Stimulated activated effector memory CD8-positive, alpha-beta T cell treated with anti-CD3 and anti-CD28 coated beads, Interleukin-12 subunit alpha, Interleukin-12 subunit beta, amount 100 ng/mL, for 72 hours (primary cell): Measurements from ENCODE around the gene NTSR1.
A peak's percentile ranks its signal among the peaks of the same experiment; 100 is the strongest.
"Not testable (repeated sequence)": the region's sequence is repeated elsewhere in the genome, so short reads cannot be mapped to it uniquely, and the experiment has no call there.

Experiments used
- ATAC-seq: fragments of 150-1000 bp; cut with Tn5 transposase; 2 replicates; pipeline ENCODE4 v1.10.0; 2021
- DNase-seq, 2 donors: peaks; one replicate each; pipeline ENCODE4 v3.0.0; 2021 to 2022; ENCODE audit warnings: low spot score in 2 of 2
- H3K27ac Mint-ChIP-seq: one replicate; pipeline ENCODE4 v1.8.0; 2022; ENCODE audit warnings: mild to moderate bottlenecking, mixed read lengths
- H3K36me3 Mint-ChIP-seq: one replicate; pipeline ENCODE4 v1.8.0; 2022; ENCODE audit warnings: mild to moderate bottlenecking, mixed read lengths
- H3K4me1 Mint-ChIP-seq: one replicate; pipeline ENCODE4 v1.8.0; 2022; ENCODE audit warnings: mixed read lengths
- H3K4me3 Mint-ChIP-seq: one replicate; pipeline ENCODE4 v1.8.0; 2022; ENCODE audit warnings: mild to moderate bottlenecking, mixed read lengths
- H3K9me3 Mint-ChIP-seq: one replicate; pipeline ENCODE4 v1.8.0; 2022; ENCODE audit warnings: mixed read lengths

NTSR1 gene

GRCh38 chr20:62668441-62669027 lies 40.1 kb upstream of the NTSR1 start:
- DNase-seq, result no peak
- Mint-ChIP-seq H3K9me3 (no peaks in the 10 kb centered on the region), H3K4me3 (no peak overlapping the region), H3K36me3 (peaks cover 46% of the 10 kb centered on the region), H3K4me1 (no peaks in the 10 kb centered on the region), H3K27ac (no peak overlapping the region)
- ATAC-seq, result no peak

GRCh38 chr20:62669249-62669648 lies 39.4 kb upstream of the NTSR1 start:
- no peak overlapping the region for H3K4me3 Mint-ChIP-seq
- H3K36me3 Mint-ChIP-seq, result peaks cover 54% of the 10 kb centered on the region
- H3K9me3 Mint-ChIP-seq, result no peaks in the 10 kb centered on the region
- H3K27ac Mint-ChIP-seq, result peak overlapping the region; percentile 9
- ATAC-seq (no peak), DNase-seq (no peak)
- H3K4me1 Mint-ChIP-seq, result peaks cover 4% of the 10 kb centered on the region

- H3K27ac Mint-ChIP-seq, result peak overlapping the region; percentile 9
These were observed 38.5 kb upstream of the NTSR1 start for GRCh38 chr20:62670156-62670555.

GRCh38 chr20:62670998-62671397 lies 37.6 kb upstream of the NTSR1 start:
- Mint-ChIP-seq H3K9me3 (no peaks in the 10 kb centered on the region), H3K27ac (no peak overlapping the region), H3K36me3 (peaks cover 54% of the 10 kb centered on the region), H3K4me1 (peaks cover 6% of the 10 kb centered on the region), H3K4me3 (no peak overlapping the region)
- no peak for DNase-seq
- no peak for ATAC-seq

More at GRCh38 chr20:62670156-62670555, 38.5 kb upstream of the NTSR1 start:
- Mint-ChIP-seq H3K4me3 (no peak overlapping the region), H3K4me1 (peaks cover 6% of the 10 kb centered on the region), H3K36me3 (peaks cover 54% of the 10 kb centered on the region), H3K9me3 (no peaks in the 10 kb centered on the region)
- no peak for DNase-seq
- no peak for ATAC-seq

GRCh38 chr20:62671765-62672164 lies 36.9 kb upstream of the NTSR1 start:
- Mint-ChIP-seq H3K4me3 (no peak overlapping the region), H3K27ac (peak overlapping the region; percentile 67), H3K36me3 (peaks cover 54% of the 10 kb centered on the region), H3K4me1 (peaks cover 6% of the 10 kb centered on the region), H3K9me3 (no peaks in the 10 kb centered on the region)
- no peak for DNase-seq
- no peak for ATAC-seq

GRCh38 chr20:62674370-62674769 lies 34.3 kb upstream of the NTSR1 start:
- Mint-ChIP-seq H3K4me3 (no peak overlapping the region), H3K27ac (peak overlapping the region; percentile 75), H3K36me3 (peaks cover 39% of the 10 kb centered on the region), H3K9me3 (no peaks in the 10 kb centered on the region), H3K4me1 (peaks cover 12% of the 10 kb centered on the region)
- no peak for DNase-seq
- no peak for ATAC-seq

GRCh38 chr20:62675156-62675876 lies 33.3 kb upstream of the NTSR1 start:
- peaks cover 31% of the 10 kb centered on the region for H3K36me3 Mint-ChIP-seq
- no peak overlapping the region for H3K4me3 Mint-ChIP-seq
- H3K27ac Mint-ChIP-seq, result peak overlapping the region; percentile 75
- DNase-seq (no peak), ATAC-seq (peak; percentile 3)
- no peaks in the 10 kb centered on the region for H3K9me3 Mint-ChIP-seq
- peaks cover 12% of the 10 kb centered on the region for H3K4me1 Mint-ChIP-seq

GRCh38 chr20:62675877-62676260 lies 32.8 kb upstream of the NTSR1 start:
- H3K27ac Mint-ChIP-seq, result peak overlapping the region; percentile 37
- H3K36me3 Mint-ChIP-seq, result peaks cover 29% of the 10 kb centered on the region
- no peaks in the 10 kb centered on the region for H3K9me3 Mint-ChIP-seq
- ATAC-seq (no peak), DNase-seq (no peak)
- peaks cover 12% of the 10 kb centered on the region for H3K4me1 Mint-ChIP-seq
- no peak overlapping the region for H3K4me3 Mint-ChIP-seq

GRCh38 chr20:62676976-62677375 lies 31.7 kb upstream of the NTSR1 start:
- H3K9me3 Mint-ChIP-seq, result no peaks in the 10 kb centered on the region
- DNase-seq (no peak), ATAC-seq (no peak)
- H3K4me3 Mint-ChIP-seq, result no peak overlapping the region
- peaks cover 12% of the 10 kb centered on the region for H3K4me1 Mint-ChIP-seq
- peaks cover 20% of the 10 kb centered on the region for H3K36me3 Mint-ChIP-seq
- no peak overlapping the region for H3K27ac Mint-ChIP-seq

- DNase-seq, result no peak
- Mint-ChIP-seq H3K4me3 (no peak overlapping the region), H3K9me3 (no peaks in the 10 kb centered on the region), H3K36me3 (peaks cover 15% of the 10 kb centered on the region), H3K4me1 (peaks cover 12% of the 10 kb centered on the region), H3K27ac (no peak overlapping the region)
- no peak for ATAC-seq
These were observed 31.0 kb upstream of the NTSR1 start for GRCh38 chr20:62677678-62678077.

GRCh38 chr20:62678553-62678952 lies 30.1 kb upstream of the NTSR1 start:
- H3K4me3 Mint-ChIP-seq, result no peak overlapping the region
- H3K27ac Mint-ChIP-seq, result no peak overlapping the region
- peaks cover 7% of the 10 kb centered on the region for H3K36me3 Mint-ChIP-seq
- H3K4me1 Mint-ChIP-seq, result peaks cover 12% of the 10 kb centered on the region
- no peaks in the 10 kb centered on the region for H3K9me3 Mint-ChIP-seq
- no peak for ATAC-seq
- DNase-seq, result no peak

- no peak for DNase-seq
- H3K4me1 Mint-ChIP-seq, result peaks cover 7% of the 10 kb centered on the region
- no peaks in the 10 kb centered on the region for H3K36me3 Mint-ChIP-seq
- no peaks in the 10 kb centered on the region for H3K9me3 Mint-ChIP-seq
- no peak overlapping the region for H3K4me3 Mint-ChIP-seq
- H3K27ac Mint-ChIP-seq, result peak overlapping the region; percentile 48
- no peak for ATAC-seq
These were observed 28.6 kb upstream of the NTSR1 start for GRCh38 chr20:62679978-62680589.

GRCh38 chr20:62682912-62683517 lies 25.6 kb upstream of the NTSR1 start:
- Mint-ChIP-seq H3K4me1 (peaks cover 12% of the 10 kb centered on the region), H3K27ac (no peak overlapping the region), H3K36me3 (no peaks in the 10 kb centered on the region), H3K4me3 (no peak overlapping the region), H3K9me3 (no peaks in the 10 kb centered on the region)
- no peak for DNase-seq
- no peak for ATAC-seq

- not testable (repeated sequence) for H3K4me3 Mint-ChIP-seq, H3K36me3 Mint-ChIP-seq, H3K9me3 Mint-ChIP-seq, ATAC-seq, DNase-seq, H3K27ac Mint-ChIP-seq, H3K4me1 Mint-ChIP-seq
These were observed 24.8 kb upstream of the NTSR1 start for GRCh38 chr20:62683660-62684322.

GRCh38 chr20:62684981-62685380 lies 23.7 kb upstream of the NTSR1 start:
- H3K27ac Mint-ChIP-seq, result no peak overlapping the region
- no peak for DNase-seq
- no peaks in the 10 kb centered on the region for H3K36me3 Mint-ChIP-seq
- peaks cover 6% of the 10 kb centered on the region for H3K4me1 Mint-ChIP-seq
- no peak overlapping the region for H3K4me3 Mint-ChIP-seq
- H3K9me3 Mint-ChIP-seq, result no peaks in the 10 kb centered on the region
- ATAC-seq, result no peak
